ENCODE data around the gene DNASE1.

Gene DNASE1

DNA sequence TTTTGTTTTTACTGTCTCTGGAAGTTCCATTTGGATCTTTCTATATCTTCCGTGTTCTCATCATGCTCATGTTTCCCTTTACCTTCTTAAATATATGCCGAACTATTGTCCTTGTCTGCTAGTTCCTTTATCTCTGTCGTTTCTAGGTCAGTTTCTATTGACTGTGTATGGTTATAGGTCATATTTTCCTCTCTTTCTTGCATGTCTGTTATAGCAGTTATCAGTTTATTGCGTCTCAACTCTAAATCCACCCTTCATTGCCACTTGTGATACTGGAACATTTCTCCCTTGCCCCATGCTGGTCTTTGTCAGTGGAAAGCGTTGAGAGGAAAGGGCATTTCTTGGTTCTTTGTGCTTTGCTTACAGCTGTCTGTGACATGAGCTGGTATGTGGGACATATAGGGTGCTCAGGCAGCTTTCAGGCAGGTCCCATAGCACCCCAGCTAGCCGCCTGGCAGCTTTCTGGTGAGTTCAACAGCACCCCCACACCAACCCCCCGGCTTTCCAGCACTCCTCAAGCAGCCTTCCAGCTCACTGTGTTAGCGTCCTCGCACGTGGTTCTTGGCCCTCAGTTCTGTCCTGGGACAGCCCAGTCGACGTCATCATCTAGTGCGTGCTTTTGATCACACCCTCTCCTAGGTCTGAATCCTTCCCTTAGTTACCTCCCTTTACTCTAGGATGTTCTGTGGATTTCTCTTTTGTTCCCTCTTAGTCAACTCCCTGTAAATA lies 15.4 kb upstream of the DNASE1 start:
- H3K27me3 ChIP-seq = no peaks in the 10 kb centered on the region
- no peak overlapping the region for H3K4me3 ChIP-seq
- H3K27ac ChIP-seq = no peak overlapping the region
- H3K36me3 ChIP-seq = peaks cover 0 to 39% (median 22%) of the 10 kb centered on the region in 11 experiments; a peak in 16 of 22 replicates
- H4K20me1 ChIP-seq = peaks cover 0 to 29% (median 0%) of the 10 kb centered on the region in 11 experiments; a peak in 7 of 22 replicates
- peaks cover 33 to 57% (median 47%) of the 10 kb centered on the region in 10 experiments for H3K4me1 ChIP-seq
- no peak for TF ChIP-seq Cebpa-rat (IDR thresholded peaks at IDR 0.05)
- H3K9ac ChIP-seq = no peak overlapping the region
- no peak overlapping the region for H3K4me2 ChIP-seq
- peaks cover 0 to 7% (median 0%) of the 10 kb centered on the region in 11 experiments; a peak in 1 of 22 replicates for H3K9me3 ChIP-seq (replicated peaks in 1 of 11)

DNA sequence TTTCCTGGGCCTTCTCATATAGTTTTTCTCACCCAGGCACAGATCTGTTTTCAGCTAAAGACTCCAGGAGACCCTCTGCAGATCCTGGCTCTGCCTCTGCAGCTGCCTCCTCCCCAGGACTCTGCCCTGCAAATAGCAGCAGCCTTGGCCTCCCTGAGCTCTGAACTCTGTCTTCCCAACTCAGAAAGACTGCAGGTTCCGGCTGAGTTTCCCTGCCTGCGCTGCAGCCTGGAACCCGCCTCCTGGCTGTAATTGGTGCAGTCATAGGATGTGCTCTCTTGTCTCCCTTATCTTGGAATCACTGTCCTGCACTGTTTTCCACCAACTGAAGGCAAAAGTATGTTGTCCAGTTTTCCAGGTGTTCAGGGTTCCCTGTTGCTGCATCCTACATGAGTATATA lies 14.3 kb upstream of the DNASE1 start:
- Histone ChIP-seq H3K4me3 (no peak overlapping the region), H3K27ac (no peak overlapping the region)
- no peak for TF ChIP-seq Cebpa-rat (IDR thresholded peaks at IDR 0.05)

DNA sequence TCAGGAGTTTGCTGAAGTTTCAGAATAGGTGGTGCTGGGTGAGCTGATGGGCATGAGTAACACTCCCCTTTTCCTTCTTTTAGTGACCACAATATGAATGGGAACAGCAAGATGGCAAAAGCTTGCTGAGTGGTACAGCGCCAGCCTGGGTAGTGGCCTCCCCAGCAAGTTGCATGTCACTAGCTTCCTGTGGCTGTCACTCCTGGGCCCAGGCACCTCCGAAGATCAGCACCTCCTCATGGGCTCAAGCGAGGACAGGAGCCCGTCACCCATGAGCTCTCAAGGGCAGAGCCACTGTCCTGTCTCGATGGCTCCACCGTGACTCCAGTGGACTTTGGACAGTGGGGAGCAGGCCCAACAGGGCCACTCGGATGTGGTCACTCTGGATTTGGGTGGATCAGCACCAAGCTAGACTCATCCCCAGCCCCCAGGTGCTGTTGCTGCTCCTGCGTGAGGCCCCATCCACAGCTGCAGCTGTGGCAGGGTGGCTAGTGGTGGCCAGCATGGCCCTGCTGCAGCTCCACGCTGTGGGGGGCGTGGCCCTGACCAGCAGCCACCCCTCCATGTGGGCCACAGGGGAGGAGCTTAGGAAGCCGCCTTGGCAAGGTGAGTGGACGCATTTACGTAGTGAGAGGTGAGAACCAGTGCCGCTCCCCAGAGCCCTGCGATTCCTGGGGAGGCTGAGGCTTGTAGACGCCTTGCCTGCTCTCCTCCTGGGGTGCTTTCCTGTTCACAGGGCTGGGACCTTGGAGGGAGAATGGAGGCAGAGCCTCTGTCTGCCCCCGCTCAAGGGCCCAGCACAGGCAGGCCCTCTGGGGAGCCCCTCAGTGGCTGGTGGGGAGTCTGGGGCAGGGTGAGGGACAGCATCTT lies 13.6 kb upstream of the DNASE1 start:
- Histone ChIP-seq H4K20me1 (peaks cover 0 to 31% (median 0%) of the 10 kb centered on the region in 11 experiments; a peak in 7 of 22 replicates), H3K27me3 (no peaks in the 10 kb centered on the region), H3K36me3 (peaks cover 0 to 39% (median 22%) of the 10 kb centered on the region in 11 experiments; a peak in 17 of 22 replicates), H3K4me1 (peaks cover 47 to 73% (median 63%) of the 10 kb centered on the region in 10 experiments), H3K9me3 (replicated peaks in 1 of 11) (peaks cover 0 to 7% (median 0%) of the 10 kb centered on the region in 11 experiments; a peak in 1 of 22 replicates), H3K4me2 (peak overlapping the region in 6 of 11 experiments; percentile 29 to 70 (median 61); a peak in 6 of 22 replicates), H3K4me3 (no peak overlapping the region), H3K9ac (0 out of 22 replicates have a peak overlapping the region, but pooled peaks of 1 of the 11 experiments have one; percentile 9), H3K27ac (no peak overlapping the region; a peak in 1 of 22 replicates)
- TF ChIP-seq Cebpa-rat (IDR thresholded peaks at IDR 0.05) = no peak

More for the DNA sequence above, 14.3 kb upstream of the DNASE1 start:
- Histone ChIP-seq H3K9ac (0 out of 22 replicates have a peak overlapping the region, but pooled peaks of 1 of the 11 experiments have one; percentile 9), H3K36me3 (peaks cover 0 to 39% (median 22%) of the 10 kb centered on the region in 11 experiments; a peak in 17 of 22 replicates), H3K4me2 (no peak overlapping the region), H3K27me3 (no peaks in the 10 kb centered on the region), H3K4me1 (peaks cover 40 to 66% (median 56%) of the 10 kb centered on the region in 10 experiments), H4K20me1 (peaks cover 0 to 29% (median 0%) of the 10 kb centered on the region in 11 experiments; a peak in 7 of 22 replicates), H3K9me3 (replicated peaks in 1 of 11) (peaks cover 0 to 7% (median 0%) of the 10 kb centered on the region in 11 experiments; a peak in 1 of 22 replicates)

- Histone ChIP-seq H3K4me3 (no peak overlapping the region), H3K4me1 (peaks cover 53 to 78% (median 67%) of the 10 kb centered on the region in 10 experiments), H3K27me3 (no peaks in the 10 kb centered on the region), H3K9me3 (replicated peaks in 1 of 11) (peaks cover 0 to 7% (median 0%) of the 10 kb centered on the region in 11 experiments; a peak in 1 of 22 replicates), H3K36me3 (peaks cover 0 to 39% (median 22%) of the 10 kb centered on the region in 11 experiments; a peak in 17 of 22 replicates), H3K27ac (peak overlapping the region in 4 of 11 experiments; percentile 25 to 39 (median 30); a peak in 3 of 22 replicates), H4K20me1 (peaks cover 0 to 37% (median 0%) of the 10 kb centered on the region in 11 experiments; a peak in 7 of 22 replicates), H3K9ac (peak overlapping the region in 2 of 11 experiments; percentile 2; a peak in 1 of 22 replicates), H3K4me2 (peak overlapping the region in 10 of 11 experiments; percentile 46 to 71 (median 60); a peak in 21 of 22 replicates)
- no peak for TF ChIP-seq Cebpa-rat (IDR thresholded peaks at IDR 0.05)
Observed at GRCh38 chr16:3641801-3642396, 12.6 kb upstream of the DNASE1 start.

- no peak for TF ChIP-seq Cebpa-rat (IDR thresholded peaks at IDR 0.05)
- Histone ChIP-seq H3K9me3 (replicated peaks in 1 of 11) (peaks cover 0 to 7% (median 0%) of the 10 kb centered on the region in 11 experiments; a peak in 1 of 22 replicates), H3K27ac (peak overlapping the region in 5 of 11 experiments; percentile 15 to 43 (median 35); a peak in 7 of 22 replicates), H3K9ac (peak overlapping the region in 4 of 11 experiments; percentile 2 to 24 (median 4); a peak in 3 of 22 replicates), H3K4me1 (peaks cover 51 to 71% (median 63%) of the 10 kb centered on the region in 10 experiments), H3K36me3 (peaks cover 0 to 45% (median 22%) of the 10 kb centered on the region in 11 experiments; a peak in 17 of 22 replicates), H3K4me2 (peak overlapping the region; percentile 20 to 71 (median 59); a peak in 21 of 22 replicates), H3K4me3 (no peak overlapping the region), H3K27me3 (no peaks in the 10 kb centered on the region), H4K20me1 (peaks cover 0 to 37% (median 0%) of the 10 kb centered on the region in 11 experiments; a peak in 7 of 22 replicates)
Observed at GRCh38 chr16:3642397-3643094, 11.9 kb upstream of the DNASE1 start.

GRCh38 chr16:3643095-3643730 lies 11.3 kb upstream of the DNASE1 start:
- peak overlapping the region in 4 of 11 experiments; percentile 1 to 24 (median 4); a peak in 3 of 22 replicates for H3K9ac ChIP-seq
- H3K27ac ChIP-seq = peak overlapping the region in 5 of 11 experiments; percentile 5 to 43 (median 35); a peak in 6 of 22 replicates
- H3K4me1 ChIP-seq = peaks cover 45 to 65% (median 56%) of the 10 kb centered on the region in 10 experiments
- peaks cover 0 to 37% (median 0%) of the 10 kb centered on the region in 11 experiments; a peak in 7 of 22 replicates for H4K20me1 ChIP-seq
- no peaks in the 10 kb centered on the region for H3K27me3 ChIP-seq
- no peak for TF ChIP-seq Cebpa-rat (IDR thresholded peaks at IDR 0.05)
- H3K9me3 ChIP-seq (replicated peaks in 1 of 11) = peaks cover 0 to 7% (median 0%) of the 10 kb centered on the region in 11 experiments; a peak in 1 of 22 replicates
- H3K4me2 ChIP-seq = peak overlapping the region; percentile 20 to 71 (median 59); a peak in 21 of 22 replicates
- no peak overlapping the region for H3K4me3 ChIP-seq
- H3K36me3 ChIP-seq = peaks cover 0 to 52% (median 22%) of the 10 kb centered on the region in 11 experiments; a peak in 17 of 22 replicates

DNA sequence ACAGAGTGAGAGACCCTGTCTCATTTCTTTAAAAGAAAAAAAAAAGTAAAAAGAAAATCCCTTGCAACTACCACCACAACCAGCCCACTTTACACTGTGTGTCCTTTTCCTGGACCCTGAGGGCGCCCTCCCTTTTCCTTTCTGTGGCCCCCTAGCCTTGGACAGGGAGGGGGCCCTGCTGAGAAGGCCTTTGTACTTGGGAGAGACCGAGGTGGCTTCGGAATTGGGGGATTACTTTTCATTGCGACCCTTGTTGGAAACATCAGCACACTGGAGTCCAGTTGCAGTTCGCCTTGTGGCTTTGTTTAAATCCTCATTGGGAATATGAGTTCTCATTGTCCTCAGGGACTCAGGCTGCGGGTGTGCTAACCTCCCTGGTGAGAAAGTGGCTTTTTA lies 9.4 kb upstream of the DNASE1 start:
- no peak for TF ChIP-seq Cebpa-rat (IDR thresholded peaks at IDR 0.05)
- peak overlapping the region in 10 of 11 experiments; percentile 11 to 72 (median 42); a peak in 16 of 22 replicates for H3K9ac ChIP-seq
- peaks cover 0 to 61% (median 20%) of the 10 kb centered on the region in 11 experiments; a peak in 17 of 22 replicates for H3K36me3 ChIP-seq
- peaks cover 0 to 37% (median 0%) of the 10 kb centered on the region in 11 experiments; a peak in 7 of 22 replicates for H4K20me1 ChIP-seq
- peak overlapping the region; percentile 52 to 95 (median 83) for H3K4me2 ChIP-seq
- H3K27me3 ChIP-seq = no peaks in the 10 kb centered on the region
- H3K4me1 ChIP-seq = peaks cover 37 to 60% (median 51%) of the 10 kb centered on the region in 10 experiments
- H3K9me3 ChIP-seq (replicated peaks in 1 of 11) = no peaks in the 10 kb centered on the region
- peak overlapping the region in 8 of 11 experiments; percentile 51 to 82 (median 67); a peak in 17 of 22 replicates for H3K27ac ChIP-seq
- no peak overlapping the region for H3K4me3 ChIP-seq
